GM12873 (cell line): ENCODE results near the gene TMEM51.

Experiments
- CTCF ChIP-seq: IDR thresholded peaks from 2 replicates; pipeline ENCODE4 v1.5.1; 2012; ENCODE audit warnings: low read depth, mild to moderate bottlenecking, moderate library complexity, low read length, control low read depth; ENCODE audit not compliant: insufficient read depth; ENCODE audit errors: missing control alignments

Gene TMEM51

DNA sequence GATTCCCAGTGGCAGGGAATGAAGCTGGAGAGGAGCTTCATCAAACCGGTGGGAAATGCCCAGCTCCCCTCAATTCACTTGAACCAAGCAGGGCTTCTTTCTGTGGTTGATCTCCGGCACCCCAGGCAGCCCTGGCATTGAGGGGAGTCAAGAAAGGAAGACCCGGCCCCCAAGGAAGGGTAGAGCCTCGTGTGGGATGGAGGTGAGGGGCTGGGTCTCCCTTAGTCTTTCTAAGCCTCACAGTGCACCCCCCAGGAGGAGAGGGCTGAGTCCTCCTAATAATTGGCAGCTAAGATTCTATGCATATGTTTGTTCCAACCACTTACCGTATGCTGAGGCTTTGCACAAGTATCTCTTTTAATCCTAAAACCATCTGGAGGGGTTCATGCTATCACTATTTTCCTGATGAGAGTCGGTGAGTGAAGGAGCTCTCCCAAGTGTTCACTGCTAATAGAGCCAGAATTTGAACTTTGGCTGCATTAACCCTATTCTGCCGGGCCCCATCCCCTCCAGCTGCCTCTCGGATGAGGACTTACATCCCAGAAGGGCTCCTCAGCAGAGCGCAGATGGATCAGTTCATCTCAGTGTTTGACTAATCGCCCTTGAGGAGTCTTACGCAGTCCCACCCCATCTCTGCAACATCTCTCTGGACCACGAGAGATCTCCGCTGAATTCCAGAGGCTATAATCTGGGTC lies 33.1 kb upstream of the TMEM51 start:
- TF ChIP-seq CTCF: no peak

GRCh38 chr1:15122331-15122730 lies 31.2 kb upstream of the TMEM51 start:
- TF ChIP-seq CTCF: no peak

GRCh38 chr1:15123270-15123669 lies 30.3 kb upstream of the TMEM51 start:
- no peak for TF ChIP-seq CTCF

GRCh38 chr1:15123925-15124324 lies 29.6 kb upstream of the TMEM51 start:
- TF ChIP-seq CTCF: no peak

GRCh38 chr1:15124362-15125100 lies 29.0 kb upstream of the TMEM51 start:
- no peak for TF ChIP-seq CTCF

DNA sequence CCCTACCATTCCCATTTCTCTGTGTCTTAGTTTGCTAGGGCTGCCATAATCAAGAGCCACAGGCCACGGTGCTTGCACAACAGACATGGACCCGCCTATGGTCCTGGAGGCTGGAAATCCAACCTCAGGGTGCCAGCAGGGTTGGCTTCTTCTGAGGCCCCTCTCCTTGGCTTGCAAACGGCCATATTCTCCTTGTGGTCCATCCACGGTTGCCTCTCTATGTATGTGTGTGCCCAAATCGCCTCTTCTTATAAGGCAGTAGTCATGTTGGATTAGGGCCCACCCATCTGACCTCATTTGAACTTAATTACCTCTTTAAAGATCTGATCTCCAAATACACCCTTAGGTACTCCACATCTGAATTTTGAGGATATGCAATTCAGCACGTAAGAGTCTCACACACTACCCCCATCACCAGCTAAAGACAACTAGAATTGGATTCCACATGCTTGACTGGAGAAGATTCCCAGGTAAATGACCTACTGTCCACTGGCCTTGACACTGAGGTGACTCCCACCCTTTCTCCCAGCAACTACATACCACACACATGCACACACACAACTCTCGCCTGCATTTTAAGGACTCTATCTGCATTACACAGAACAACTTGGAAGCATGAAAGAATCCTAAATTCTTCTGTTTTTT lies 28.3 kb upstream of the TMEM51 start:
- no peak for TF ChIP-seq CTCF

GRCh38 chr1:15128077-15128476 lies 25.5 kb upstream of the TMEM51 start:
- TF ChIP-seq CTCF: no peak
